SK-N-SH treated with all-trans-retinoic acid at 6 μM for 48 hours (cell line): ENCODE data around the gene PAK6.

ENCODE experiments used
- ATAC-seq: fragments of 200-7000 bp; cut with Tn5 transposase; 3 replicates; pipeline ENCODE4 v1.9.1; 2020; ENCODE audit warnings: mild to moderate bottlenecking, moderate library complexity
- ARNTL ChIP-seq: fragments of 450-650 bp; formaldehyde crosslinking; IDR thresholded peaks from 2 replicates; pipeline ENCODE4 v1.5.0; 2020; ENCODE audit warnings: low read depth, mild to moderate bottlenecking, moderate library complexity, borderline replicate concordance
- CREB5 ChIP-seq: fragments of 250-450 bp; sonication (Bioruptor Pico); IDR thresholded peaks from 2 replicates; pipeline ENCODE4 v1.5.1; 2020; ENCODE audit warnings: low read depth, mild to moderate bottlenecking, moderate library complexity
- CSDC2 ChIP-seq: fragments of 250-450 bp; sonication (Bioruptor Pico); IDR thresholded peaks from 2 replicates; pipeline ENCODE4 v1.5.0; 2020; ENCODE audit warnings: mild to moderate bottlenecking, moderate library complexity
- CSRNP3 ChIP-seq: fragments of 250-450 bp; sonication (Bioruptor Pico); IDR thresholded peaks from 2 replicates; pipeline ENCODE4 v1.5.1; 2021; ENCODE audit warnings: mild to moderate bottlenecking, moderate library complexity
- ESRRG ChIP-seq: fragments of 250-450 bp; sonication (Bioruptor Pico); IDR thresholded peaks from 2 replicates; pipeline ENCODE4 v1.6.1; 2021; ENCODE audit warnings: mild to moderate bottlenecking
- GLIS3 ChIP-seq: fragments of 250-450 bp; sonication (Bioruptor Pico); IDR thresholded peaks from 2 replicates; pipeline ENCODE4 v1.5.0; 2020; ENCODE audit warnings: mild to moderate bottlenecking, moderate library complexity
- OSR1 ChIP-seq: fragments of 250-450 bp; sonication (Bioruptor Pico); IDR thresholded peaks from 2 replicates; pipeline ENCODE4 v1.8.0; 2022; ENCODE audit warnings: moderate library complexity, mild to moderate bottlenecking, inconsistent platforms
- PATZ1 ChIP-seq: fragments of 250-450 bp; sonication (Bioruptor Pico); IDR thresholded peaks from 2 replicates; pipeline ENCODE4 v1.8.0; 2020; ENCODE audit warnings: mild to moderate bottlenecking, moderate library complexity, borderline replicate concordance
- POU6F1 ChIP-seq: fragments of 250-450 bp; sonication (Bioruptor Pico); IDR thresholded peaks from 2 replicates; pipeline ENCODE4 v1.8.0; 2021; ENCODE audit warnings: low read depth, mild to moderate bottlenecking, moderate library complexity, borderline replicate concordance
- PPARA ChIP-seq: fragments of 250-450 bp; sonication (Bioruptor Pico); IDR thresholded peaks from 2 replicates; pipeline ENCODE4 v1.5.0; 2020; ENCODE audit warnings: mild to moderate bottlenecking, borderline replicate concordance
- RARB ChIP-seq: fragments of 250-450 bp; sonication (Bioruptor Pico); IDR thresholded peaks from 2 replicates; pipeline ENCODE4 v1.8.0; 2021; ENCODE audit warnings: mild to moderate bottlenecking, moderate library complexity
- SNAI2 ChIP-seq: fragments of 250-450 bp; sonication (Bioruptor Pico); IDR thresholded peaks from 2 replicates; pipeline ENCODE4 v1.5.0; 2020; ENCODE audit warnings: mild to moderate bottlenecking, moderate library complexity
- TCF4 ChIP-seq: fragments of 250-450 bp; sonication (Bioruptor Pico); IDR thresholded peaks from 2 replicates; pipeline ENCODE4 v1.8.0; 2021; ENCODE audit warnings: mild to moderate bottlenecking, moderate library complexity, borderline replicate concordance
- TOX ChIP-seq: fragments of 250-450 bp; sonication (Bioruptor Pico); IDR thresholded peaks from 2 replicates; pipeline ENCODE4 v1.8.0; 2021; ENCODE audit warnings: mild to moderate bottlenecking, moderate library complexity, borderline replicate concordance
- TSHZ2 ChIP-seq: fragments of 250-450 bp; sonication (Bioruptor Pico); IDR thresholded peaks from 2 replicates; pipeline ENCODE4 v1.5.0; 2020; ENCODE audit warnings: mild to moderate bottlenecking, moderate library complexity
- ZC3H10 ChIP-seq: fragments of 250-450 bp; sonication (Bioruptor Pico); IDR thresholded peaks from 2 replicates; pipeline ENCODE4 v1.5.1; 2021; ENCODE audit warnings: mild to moderate bottlenecking, moderate library complexity
- ZFP3 ChIP-seq: fragments of 250-450 bp; sonication (Bioruptor Pico); IDR thresholded peaks from 2 replicates; pipeline ENCODE4 v1.5.0; 2020; ENCODE audit warnings: mild to moderate bottlenecking, moderate library complexity
- ZFP30 ChIP-seq: fragments of 450-650 bp; formaldehyde crosslinking; IDR thresholded peaks from 2 replicates; pipeline ENCODE4 v1.5.0; 2022; ENCODE audit warnings: mild to moderate bottlenecking, moderate library complexity
- ZNF565 ChIP-seq: fragments of 450-650 bp; formaldehyde crosslinking; conservative IDR thresholded peaks from 2 replicates; pipeline ENCODE4 v1.5.0; 2020; ENCODE audit warnings: low read depth, mild to moderate bottlenecking, moderate library complexity
- ZNF70 ChIP-seq: fragments of 450-650 bp; formaldehyde crosslinking; IDR thresholded peaks from 2 replicates; pipeline ENCODE4 v1.5.0; 2020; ENCODE audit warnings: mild to moderate bottlenecking, moderate library complexity
- ZNF8 ChIP-seq: fragments of 450-650 bp; formaldehyde crosslinking; IDR thresholded peaks from 2 replicates; pipeline ENCODE4 v1.5.0; 2020; ENCODE audit warnings: mild to moderate bottlenecking, moderate library complexity

The PAK6 gene

GRCh38 chr15:40249477-40250303 is 10.8 kb downstream of the PAK6 start:
- ATAC-seq, result peak; percentile 85
- TF ChIP-seq ZNF70 (no peak), ZFP30 (CRISPR knock-in tag) (no peak), GLIS3 (no peak)
- TF ChIP-seq, all 23 proteins: peak for 0

- TF ChIP-seq ESRRG (CRISPR knock-in tag) (no peak), CSRNP3 (CRISPR knock-in tag) (no peak), PPARA (CRISPR knock-in tag) (no peak)
- ATAC-seq, result no peak
These were observed 11.4 kb downstream of the PAK6 start for GRCh38 chr15:40250304-40250656.

GRCh38 chr15:40250771-40251483 is 12.1 kb downstream of the PAK6 start:
- TF ChIP-seq CREB5, result no peak
- no peak for TF ChIP-seq CSRNP3 (CRISPR knock-in tag)
- TF ChIP-seq TCF4 (CRISPR knock-in tag), result no peak
- TF ChIP-seq ZNF565 (CRISPR knock-in tag), result no peak
- TF ChIP-seq SNAI2 (CRISPR knock-in tag), result no peak
- TF ChIP-seq ZC3H10, result no peak
- no peak for TF ChIP-seq ZFP30 (CRISPR knock-in tag)
- no peak for TF ChIP-seq TSHZ2 (CRISPR knock-in tag)
- no peak for TF ChIP-seq ZNF8 (CRISPR knock-in tag)
- TF ChIP-seq TOX (CRISPR knock-in tag), result no peak
- no peak for TF ChIP-seq RARB
- TF ChIP-seq GLIS3, result no peak
- no peak for TF ChIP-seq ZNF70
- no peak for TF ChIP-seq ESRRG (CRISPR knock-in tag)
- TF ChIP-seq OSR1 (CRISPR knock-in tag), result no peak
- TF ChIP-seq CSDC2, result no peak
- no peak for TF ChIP-seq POU6F1 (CRISPR knock-in tag)
- no peak for TF ChIP-seq ZFP3 (CRISPR knock-in tag)
- TF ChIP-seq ARNTL, result no peak
- no peak for TF ChIP-seq PATZ1
- ATAC-seq, result no peak
